Muscle of leg (tissue), 11 donors: ENCODE data around the gene CARD11. TPM values are rescaled to one million over a fixed set of nuclear protein-coding genes. Genes with fewer than 3 reads are reported as not detected.
"Not testable (repeated sequence)": the region's sequence is repeated elsewhere in the genome, so short reads cannot be mapped to it uniquely, and the experiment has no call there.

Source experiments
- DNase-seq: peaks from one replicate; pipeline ENCODE4 v3.0.0; 2013
- H3K27ac ChIP-seq: one replicate; pipeline ENCODE4 v1.5.1; 2013; ENCODE audit warnings: mild to moderate bottlenecking, low read length, control low read depth
- H3K27me3 ChIP-seq: one replicate; pipeline ENCODE4 v1.6.1; 2013; ENCODE audit warnings: low read length; ENCODE audit not compliant: control insufficient read depth, insufficient read depth
- H3K36me3 ChIP-seq: one replicate; pipeline ENCODE4 v1.6.1; 2013; ENCODE audit warnings: low read length; ENCODE audit not compliant: control insufficient read depth, insufficient read depth
- H3K4me1 ChIP-seq: one replicate; pipeline ENCODE4 v1.6.1; 2013; ENCODE audit warnings: low read length; ENCODE audit not compliant: control insufficient read depth, insufficient read depth
- H3K4me3 ChIP-seq: one replicate; pipeline ENCODE4 v1.5.1; 2013; ENCODE audit warnings: low read length, control low read depth
- H3K9me3 ChIP-seq: replicated peaks from 2 replicates; pipeline ENCODE4 v1.6.1; 2013; ENCODE audit warnings: low read depth, low read length; ENCODE audit not compliant: control insufficient read depth
- WGBS: methylation state at CpG from one replicate; pipeline ENCODE4 v1.1.5; 2013; ENCODE audit warnings: missing lambda C conversion rate; ENCODE audit not compliant: insufficient coverage; 5-methylcytosine and 5-hydroxymethylcytosine counted together
- polyA plus RNA-seq, 8 donors: library from polyadenylated mRNA; unstranded; fragments of 120-200 nt; gene quantifications; one replicate each; pipeline versions ENCODE4 v1.2.1 to v1.2.3, GENCODE V29; 2013; ENCODE audit warnings: inconsistent platforms in 1 of 8, low replicate concordance in 1 of 8; ENCODE audit not compliant: insufficient read length in 8 of 8, insufficient read depth in 1 of 8
- total RNA-seq: library from RNA; stranded (reverse); fragments of 120-200 nt; gene quantifications from one replicate; pipeline ENCODE4 v1.2.4, GENCODE V29; 2013

CARD11 gene
- total and polyA plus RNA-seq, 9 donors, result 0.09 to 0.55 (median 0.33) TPM

DNA sequence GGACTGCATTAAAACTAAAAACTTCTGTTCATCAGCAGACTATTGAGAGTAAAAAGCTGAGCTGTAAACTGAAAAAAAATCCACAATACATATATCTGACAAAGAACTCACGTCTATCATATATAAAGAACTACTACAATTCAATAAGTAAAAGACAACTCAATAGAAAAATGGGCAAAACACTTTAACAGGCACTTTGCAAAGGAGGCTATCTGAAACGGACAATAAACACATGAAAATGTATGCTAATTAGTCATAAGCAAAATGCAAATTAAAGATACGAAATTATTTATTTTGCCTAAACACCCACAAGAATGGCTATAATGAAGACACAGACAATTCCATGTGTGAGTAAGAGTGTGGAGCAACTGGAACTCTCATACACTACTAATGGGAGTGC lies 18.1 kb downstream of the CARD11 start:
- no CpG with 5 or more reads among the region's 3 CpGs for WGBS
- no peak overlapping the region for H3K27ac ChIP-seq

DNA sequence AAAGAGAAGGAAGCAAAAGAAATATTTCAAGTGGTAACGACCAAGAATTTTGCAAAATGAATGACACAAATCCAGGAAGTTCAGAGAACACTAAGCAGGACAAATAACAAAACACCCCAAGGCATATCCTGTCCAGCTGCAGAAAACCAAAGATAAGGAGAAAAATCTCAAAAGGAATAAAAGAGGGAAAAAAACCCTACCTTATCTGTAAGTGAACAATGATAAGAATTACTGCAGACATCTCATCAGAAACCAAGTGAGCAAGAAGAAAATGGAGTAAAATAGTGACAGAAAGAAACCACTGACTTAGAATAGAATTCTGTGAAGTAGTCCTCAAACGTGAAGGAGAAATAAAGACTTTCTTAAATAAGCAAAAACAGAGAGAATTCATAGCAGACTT lies 21.8 kb downstream of the CARD11 start:
- H3K4me3 ChIP-seq, result no peak overlapping the region
- WGBS, result no CpG with 5 or more reads among the region's 2 CpGs
- no peak overlapping the region for H3K27ac ChIP-seq
- H3K4me1 ChIP-seq, result no peaks in the 10 kb centered on the region
- no peak for DNase-seq
- peaks cover 4% of the 10 kb centered on the region for H3K27me3 ChIP-seq
- peaks cover 10% of the 10 kb centered on the region for H3K9me3 ChIP-seq
- no peaks in the 10 kb centered on the region for H3K36me3 ChIP-seq

More for the DNA sequence above, 18.1 kb downstream of the CARD11 start:
- peaks cover 5% of the 10 kb centered on the region for H3K9me3 ChIP-seq
- no peaks in the 10 kb centered on the region for H3K4me1 ChIP-seq
- no peak overlapping the region for H3K4me3 ChIP-seq
- DNase-seq, result no peak
- no peaks in the 10 kb centered on the region for H3K36me3 ChIP-seq
- peaks cover 16% of the 10 kb centered on the region for H3K27me3 ChIP-seq

DNA sequence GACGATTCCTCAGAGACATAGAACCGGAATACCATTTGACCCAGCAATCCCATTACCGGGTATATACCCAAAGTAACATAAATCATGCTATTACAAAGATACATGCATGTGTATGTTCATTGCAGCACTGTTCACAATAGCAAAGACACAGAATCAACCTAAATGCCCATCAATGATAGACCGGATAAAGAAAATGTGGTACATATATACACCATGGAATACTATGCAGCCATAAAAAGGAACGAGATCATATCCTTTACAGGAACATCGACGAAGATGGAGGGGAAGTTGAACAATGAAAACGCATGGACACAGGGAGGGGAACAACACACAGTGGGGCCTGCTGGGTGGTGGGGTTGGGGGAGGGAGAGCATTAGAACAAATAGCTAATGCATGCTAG lies 22.4 kb downstream of the CARD11 start:
- H3K27me3 ChIP-seq, H3K4me3 ChIP-seq, H3K27ac ChIP-seq, H3K36me3 ChIP-seq, DNase-seq, H3K4me1 ChIP-seq, H3K9me3 ChIP-seq: not testable (repeated sequence)
- 93% methylated on average over 3 of the region's 8 CpGs for WGBS

DNA sequence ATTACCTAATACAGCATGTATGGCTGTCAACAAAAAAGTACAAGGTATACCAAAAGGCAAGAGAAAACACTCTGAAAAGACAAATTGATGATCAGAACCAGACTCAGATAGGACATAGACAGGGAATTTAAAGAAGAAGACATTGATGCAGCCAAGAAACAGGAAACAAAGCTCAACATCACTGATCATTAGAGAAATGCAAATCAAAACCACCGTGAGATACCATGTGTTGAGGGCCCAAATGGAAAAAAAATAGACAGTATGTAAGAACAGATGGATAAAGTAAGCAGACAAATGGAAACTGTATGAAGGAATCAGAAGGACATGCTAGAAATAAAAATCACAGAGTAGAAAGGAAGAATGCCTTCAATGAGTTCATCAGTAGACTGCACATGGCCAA lies 23.3 kb downstream of the CARD11 start:
- no peaks in the 10 kb centered on the region for H3K36me3 ChIP-seq
- DNase-seq, result no peak
- no CpG with 5 or more reads among the region's 1 CpG for WGBS

DNA sequence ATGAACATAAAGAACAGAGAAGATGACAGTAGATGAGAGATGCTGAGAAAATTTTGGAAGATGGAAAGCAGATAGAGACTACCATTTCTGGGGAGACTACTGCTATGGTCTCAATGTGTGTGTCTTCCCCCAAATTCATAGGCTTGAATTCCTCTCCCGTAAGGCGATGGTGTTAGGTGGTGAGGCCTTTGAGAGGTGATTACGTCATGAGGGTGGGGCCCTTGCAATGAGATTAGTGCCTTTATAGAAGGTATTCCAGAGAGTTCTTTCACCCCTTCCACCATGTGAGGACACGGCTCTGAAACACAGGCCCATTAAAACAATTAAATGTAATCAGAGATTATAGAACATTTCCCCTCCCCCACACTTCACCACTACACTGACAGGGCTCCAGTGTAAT lies 23.9 kb downstream of the CARD11 start:
- no peak for DNase-seq
- no peaks in the 10 kb centered on the region for H3K27me3 ChIP-seq
- no peaks in the 10 kb centered on the region for H3K36me3 ChIP-seq
- no peak overlapping the region for H3K27ac ChIP-seq
- H3K9me3 ChIP-seq, result peaks cover 5% of the 10 kb centered on the region
- WGBS, result no CpG with 5 or more reads among the region's 4 CpGs
- no peaks in the 10 kb centered on the region for H3K4me1 ChIP-seq
- H3K4me3 ChIP-seq, result no peak overlapping the region

More for the DNA sequence above, 23.3 kb downstream of the CARD11 start:
- no peaks in the 10 kb centered on the region for H3K27me3 ChIP-seq
- H3K4me3 ChIP-seq, result no peak overlapping the region
- no peaks in the 10 kb centered on the region for H3K4me1 ChIP-seq
- H3K27ac ChIP-seq, result no peak overlapping the region
- H3K9me3 ChIP-seq, result peaks cover 5% of the 10 kb centered on the region

DNA sequence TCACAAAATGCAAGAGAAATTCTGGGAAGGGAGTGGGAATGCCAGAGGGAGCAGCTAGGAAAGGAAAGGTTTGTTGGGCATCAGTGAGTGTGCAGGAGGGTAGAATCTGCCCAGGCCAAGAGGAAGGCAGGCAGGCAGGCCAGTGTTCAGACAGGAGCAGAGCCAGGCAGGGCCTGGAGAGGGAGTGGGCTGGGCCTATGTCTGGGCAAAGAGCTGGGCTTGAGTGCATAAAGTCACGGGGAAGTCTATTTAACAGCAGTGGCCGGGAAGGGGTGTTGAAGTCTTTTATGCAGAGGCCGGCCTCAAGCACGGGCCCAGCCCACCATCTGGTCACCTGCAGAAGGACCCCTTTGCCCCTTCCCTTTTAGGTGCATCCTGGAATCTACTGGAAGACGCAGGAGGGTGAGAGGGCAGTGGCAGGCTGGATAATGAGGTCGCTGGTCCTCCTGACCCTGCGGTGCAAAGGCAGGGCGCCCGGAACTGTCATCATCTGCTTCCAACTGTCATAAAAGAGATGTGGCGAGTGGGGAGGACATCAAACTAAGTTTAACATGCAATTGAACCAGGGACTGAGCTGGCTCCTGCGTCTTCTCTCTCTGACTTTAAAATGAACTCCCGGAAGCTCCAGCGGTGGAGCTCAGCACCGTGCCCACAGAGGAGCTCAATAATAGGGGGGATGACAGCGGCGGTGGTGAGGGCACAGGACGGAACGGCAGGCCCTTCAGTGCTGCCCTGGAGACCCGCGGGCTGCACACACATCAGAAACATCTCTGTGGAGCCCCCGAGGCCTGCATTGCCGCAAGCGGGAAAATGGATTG lies 29.5 kb downstream of the CARD11 start:
- no peaks in the 10 kb centered on the region for H3K9me3 ChIP-seq
- no peak overlapping the region for H3K4me3 ChIP-seq
- H3K27me3 ChIP-seq, result no peaks in the 10 kb centered on the region
- DNase-seq, result no peak
- 65% methylated on average over 18 of the region's 23 CpGs for WGBS
- H3K27ac ChIP-seq, result no peak overlapping the region
- H3K4me1 ChIP-seq, result no peaks in the 10 kb centered on the region
- no peaks in the 10 kb centered on the region for H3K36me3 ChIP-seq

DNA sequence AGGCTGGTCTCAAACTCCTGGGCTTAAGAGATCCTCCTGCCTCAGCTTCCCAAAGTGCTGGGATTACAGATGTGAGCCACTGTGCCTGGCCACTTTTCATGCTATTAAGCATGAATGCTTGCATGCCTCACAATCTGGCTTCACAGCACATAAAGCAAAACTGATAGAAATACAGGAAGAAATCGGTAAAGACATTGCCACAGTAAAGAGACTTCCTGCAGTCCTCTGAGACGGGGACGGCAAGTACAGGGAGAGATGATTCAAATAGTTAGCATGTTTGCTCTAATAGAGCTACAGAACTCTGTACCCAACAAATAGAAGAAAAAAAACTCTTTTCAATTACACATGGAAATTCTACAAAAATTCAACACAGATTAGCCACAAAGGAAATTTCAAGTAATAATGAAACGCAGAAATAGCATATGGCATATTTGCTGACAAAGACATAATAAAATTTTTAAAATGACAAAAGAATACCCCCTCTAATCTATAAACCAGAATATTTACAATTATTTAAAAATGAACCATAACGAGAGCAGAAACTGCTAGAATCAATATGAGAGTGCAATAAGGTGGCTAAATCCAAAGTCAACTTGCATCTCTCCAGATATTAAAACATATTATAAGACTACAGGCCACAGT lies 32.3 kb downstream of the CARD11 start:
- Histone ChIP-seq H3K9me3 (no peaks in the 10 kb centered on the region), H3K4me3 (no peak overlapping the region), H3K4me1 (no peaks in the 10 kb centered on the region), H3K36me3 (no peaks in the 10 kb centered on the region), H3K27me3 (peaks cover 2% of the 10 kb centered on the region), H3K27ac (no peak overlapping the region)
- WGBS, result no CpG with 5 or more reads among the region's 5 CpGs
- DNase-seq, result no peak

DNA sequence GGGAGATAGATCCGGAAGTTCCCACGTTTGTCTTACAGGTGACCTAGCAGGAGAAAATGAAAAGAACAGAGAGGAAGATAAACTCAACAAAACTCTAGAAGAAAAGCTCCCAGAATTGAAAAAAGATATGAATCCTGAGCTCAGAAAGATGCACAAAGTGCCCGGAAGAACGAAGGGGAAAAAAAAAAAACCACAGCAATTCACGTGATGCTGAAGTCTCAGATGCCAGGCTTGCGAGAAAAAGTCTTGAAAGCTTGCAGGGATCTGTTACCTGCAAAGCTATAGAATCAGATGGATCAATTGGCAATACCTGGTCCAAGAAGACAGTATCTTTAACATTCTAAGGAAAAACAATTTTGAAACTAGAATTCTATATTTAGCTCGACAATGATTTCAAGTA lies 33.5 kb downstream of the CARD11 start:
- 77% methylated on average over 3 of the region's 7 CpGs for WGBS
- Histone ChIP-seq H3K9me3 (no peaks in the 10 kb centered on the region), H3K4me1 (no peaks in the 10 kb centered on the region), H3K4me3 (no peak overlapping the region), H3K27ac (no peak overlapping the region), H3K36me3 (no peaks in the 10 kb centered on the region), H3K27me3 (peaks cover 2% of the 10 kb centered on the region)
- DNase-seq, result no peak

DNA sequence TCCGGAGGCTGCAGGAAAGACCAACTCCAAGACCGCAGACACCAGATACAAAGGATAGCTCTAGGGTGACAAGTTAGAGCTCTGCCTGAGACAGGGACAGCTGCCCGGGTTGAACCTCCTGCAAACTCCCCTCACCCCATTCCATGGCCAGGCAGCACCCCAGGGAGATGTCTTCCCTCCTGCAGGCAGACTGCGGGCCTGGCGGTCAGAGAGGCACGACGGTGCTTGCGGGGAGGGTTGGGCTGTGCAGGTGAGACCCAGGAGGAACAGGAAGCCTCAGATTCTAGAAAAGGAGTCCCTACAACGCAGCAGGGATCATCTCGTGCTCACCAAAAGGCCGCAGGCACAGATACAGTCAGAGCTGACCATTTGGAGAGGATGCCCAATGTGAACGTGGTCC lies 34.6 kb downstream of the CARD11 start:
- WGBS, result 85% methylated on average over 9 of the region's 12 CpGs
- no peak for DNase-seq
- peaks cover 2% of the 10 kb centered on the region for H3K27me3 ChIP-seq
- H3K4me3 ChIP-seq, result no peak overlapping the region
- no peaks in the 10 kb centered on the region for H3K9me3 ChIP-seq
- H3K36me3 ChIP-seq, result no peaks in the 10 kb centered on the region
- no peak overlapping the region for H3K27ac ChIP-seq
- no peaks in the 10 kb centered on the region for H3K4me1 ChIP-seq

DNA sequence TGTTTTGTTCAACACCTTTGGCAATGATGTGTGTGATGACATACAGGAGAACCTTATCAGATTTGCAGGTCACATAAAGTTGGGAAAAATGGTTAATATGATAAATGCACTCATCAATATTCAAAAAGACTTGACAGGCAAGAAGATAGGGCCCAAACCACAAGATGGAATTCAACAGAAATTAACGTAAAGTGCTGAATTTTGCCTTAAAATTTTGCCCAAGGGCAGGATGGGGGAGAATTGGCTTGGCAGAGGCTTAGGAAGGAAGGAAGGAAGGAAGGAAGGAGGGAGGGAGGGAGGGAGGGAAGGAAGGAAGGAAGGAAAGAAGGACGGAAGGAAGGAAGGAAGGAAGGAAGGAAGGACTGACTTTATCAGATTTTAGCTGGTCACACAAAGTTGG lies 35.3 kb downstream of the CARD11 start:
- DNase-seq, result no peak
- no peaks in the 10 kb centered on the region for H3K9me3 ChIP-seq
- no peaks in the 10 kb centered on the region for H3K4me1 ChIP-seq
- WGBS, result 86% methylated on average over 2 of the region's 2 CpGs
- H3K4me3 ChIP-seq, result no peak overlapping the region
- peaks cover 2% of the 10 kb centered on the region for H3K27me3 ChIP-seq
- no peak overlapping the region for H3K27ac ChIP-seq
- H3K36me3 ChIP-seq, result no peaks in the 10 kb centered on the region
